Astrocyte of the spinal cord (primary cell): ENCODE measurements around the gene SHE.
A peak's percentile ranks its signal among the peaks of the same experiment; 100 is the strongest.

Experiments
- DNase-seq: peaks from one replicate; pipeline ENCODE4 v3.0.0; 2011; ENCODE audit warnings: low read depth, low spot score
- H3K4me3 ChIP-seq: 2 replicates; pipeline ENCODE4 v1.5.1; 2011; ENCODE audit warnings: low read depth, mild to moderate bottlenecking, low read length, moderate library complexity
- in situ Hi-C: cut with HindIII; loops from 2 replicates; pipeline ENCODE4 v1.10.0; 2017; ENCODE audit warnings: low sequenced_read_pairs
- TF ChIP-seq, protein P1 (sequence below): IDR thresholded peaks from 2 replicates; pipeline ENCODE4 v1.5.1; 2012; ENCODE audit warnings: low read depth, mild to moderate bottlenecking, low read length, inconsistent platforms

SHE gene

DNA sequence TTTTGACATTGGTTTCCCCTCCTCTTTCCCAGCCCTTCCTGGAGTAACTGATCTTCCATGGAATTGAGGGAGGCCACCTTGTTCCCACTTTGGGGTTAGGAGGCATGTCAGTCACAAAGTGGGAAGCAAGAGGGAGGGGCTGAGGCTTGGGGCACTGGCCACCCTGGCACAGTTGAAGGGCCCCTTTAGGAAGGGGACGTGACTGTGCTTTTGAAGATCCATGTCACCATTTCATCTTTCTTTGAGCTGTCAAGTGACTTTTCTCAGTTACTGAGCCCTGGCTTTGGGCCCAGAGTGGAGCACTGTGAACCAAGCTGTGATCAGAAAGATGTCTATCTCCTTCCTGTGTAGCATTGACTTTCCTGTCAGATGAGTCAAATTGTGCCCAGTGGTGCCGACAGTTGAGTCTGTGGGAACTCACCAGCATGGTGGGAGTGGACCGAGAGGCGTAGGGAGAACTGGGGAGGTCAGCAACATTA is 38.7 kb downstream of the SHE start:
- peak; percentile 56 for DNase-seq
- H3K4me3 ChIP-seq = no peak overlapping the region
- in situ Hi-C loops = no loop called here
- TF ChIP-seq, protein P1, sequence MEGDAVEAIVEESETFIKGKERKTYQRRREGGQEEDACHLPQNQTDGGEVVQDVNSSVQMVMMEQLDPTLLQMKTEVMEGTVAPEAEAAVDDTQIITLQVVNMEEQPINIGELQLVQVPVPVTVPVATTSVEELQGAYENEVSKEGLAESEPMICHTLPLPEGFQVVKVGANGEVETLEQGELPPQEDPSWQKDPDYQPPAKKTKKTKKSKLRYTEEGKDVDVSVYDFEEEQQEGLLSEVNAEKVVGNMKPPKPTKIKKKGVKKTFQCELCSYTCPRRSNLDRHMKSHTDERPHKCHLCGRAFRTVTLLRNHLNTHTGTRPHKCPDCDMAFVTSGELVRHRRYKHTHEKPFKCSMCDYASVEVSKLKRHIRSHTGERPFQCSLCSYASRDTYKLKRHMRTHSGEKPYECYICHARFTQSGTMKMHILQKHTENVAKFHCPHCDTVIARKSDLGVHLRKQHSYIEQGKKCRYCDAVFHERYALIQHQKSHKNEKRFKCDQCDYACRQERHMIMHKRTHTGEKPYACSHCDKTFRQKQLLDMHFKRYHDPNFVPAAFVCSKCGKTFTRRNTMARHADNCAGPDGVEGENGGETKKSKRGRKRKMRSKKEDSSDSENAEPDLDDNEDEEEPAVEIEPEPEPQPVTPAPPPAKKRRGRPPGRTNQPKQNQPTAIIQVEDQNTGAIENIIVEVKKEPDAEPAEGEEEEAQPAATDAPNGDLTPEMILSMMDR = no peak

DNA sequence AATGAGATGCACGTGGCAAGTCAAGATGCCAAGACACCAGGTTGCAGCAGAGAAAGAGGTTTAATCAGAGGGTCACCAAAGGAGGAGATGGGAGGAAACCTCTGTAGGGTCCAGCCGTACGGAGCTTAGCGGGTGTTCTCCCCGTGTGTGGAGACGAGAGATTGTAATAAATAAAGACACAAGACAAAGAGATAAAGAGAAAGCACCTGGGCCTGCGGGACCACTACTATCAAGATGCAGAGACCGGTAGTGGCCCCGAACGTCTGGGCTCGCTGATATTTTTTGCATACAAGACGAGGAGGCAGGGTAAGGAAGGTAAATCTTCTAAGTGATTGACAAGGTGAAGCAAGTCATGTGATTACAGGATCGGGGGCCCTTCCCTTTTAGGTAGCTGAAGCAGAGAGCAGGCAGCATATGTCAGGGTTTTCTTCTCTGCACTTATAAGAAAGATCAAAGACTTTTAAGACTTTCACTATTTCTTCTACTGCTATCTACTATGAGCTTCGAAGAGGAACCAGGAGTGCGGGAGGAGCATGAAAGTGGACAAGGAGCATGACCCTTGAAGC is 41.4 kb downstream of the SHE start:
- in situ Hi-C loops = no loop called here
- no peak overlapping the region for H3K4me3 ChIP-seq
- DNase-seq = no peak
- TF ChIP-seq, protein P1 = no peak

DNA sequence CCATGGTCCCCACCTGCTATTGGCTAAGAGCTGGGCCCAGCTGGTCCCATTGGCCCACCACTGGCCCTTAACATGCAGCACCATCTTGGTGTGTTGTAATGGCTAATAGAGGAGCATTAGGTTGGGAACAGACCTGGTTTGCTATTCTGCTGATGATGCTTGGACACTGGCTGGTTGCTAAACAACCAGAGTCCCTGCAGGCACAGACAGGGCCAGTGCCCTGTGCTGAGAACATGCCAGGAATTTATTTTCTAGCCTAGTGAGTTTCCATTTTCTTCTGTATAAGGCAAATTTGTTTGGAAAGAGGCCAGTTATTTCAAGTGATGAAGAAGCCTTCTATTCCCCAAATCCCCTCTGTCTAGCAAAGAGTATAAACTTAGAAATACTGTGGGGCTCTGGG is 43.1 kb downstream of the SHE start:
- in situ Hi-C loops = no loop called here
- TF ChIP-seq, protein P1 = no peak
- DNase-seq = no peak
- no peak overlapping the region for H3K4me3 ChIP-seq

DNA sequence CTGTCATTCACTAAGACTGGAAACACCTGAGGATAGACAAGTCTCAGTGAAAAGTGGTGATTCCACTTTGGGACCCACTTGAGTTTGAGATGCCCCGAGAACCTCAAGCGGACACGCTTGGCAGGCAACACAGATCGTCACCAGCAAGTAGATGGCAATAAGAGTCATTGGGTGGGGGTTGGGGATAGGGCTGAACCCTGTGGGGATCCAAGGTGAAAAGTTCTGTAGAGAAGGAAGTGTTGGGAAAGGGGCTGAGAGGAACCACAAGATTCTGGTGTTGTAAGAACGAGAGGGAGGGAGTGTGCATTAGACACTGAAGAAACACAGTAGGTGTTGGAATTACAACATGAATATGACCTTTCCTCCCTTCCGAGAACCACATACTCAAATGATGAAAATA is 45.6 kb downstream of the SHE start:
- no peak for DNase-seq
- in situ Hi-C loops = no loop called here
- H3K4me3 ChIP-seq = no peak overlapping the region
- TF ChIP-seq, protein P1 = no peak

DNA sequence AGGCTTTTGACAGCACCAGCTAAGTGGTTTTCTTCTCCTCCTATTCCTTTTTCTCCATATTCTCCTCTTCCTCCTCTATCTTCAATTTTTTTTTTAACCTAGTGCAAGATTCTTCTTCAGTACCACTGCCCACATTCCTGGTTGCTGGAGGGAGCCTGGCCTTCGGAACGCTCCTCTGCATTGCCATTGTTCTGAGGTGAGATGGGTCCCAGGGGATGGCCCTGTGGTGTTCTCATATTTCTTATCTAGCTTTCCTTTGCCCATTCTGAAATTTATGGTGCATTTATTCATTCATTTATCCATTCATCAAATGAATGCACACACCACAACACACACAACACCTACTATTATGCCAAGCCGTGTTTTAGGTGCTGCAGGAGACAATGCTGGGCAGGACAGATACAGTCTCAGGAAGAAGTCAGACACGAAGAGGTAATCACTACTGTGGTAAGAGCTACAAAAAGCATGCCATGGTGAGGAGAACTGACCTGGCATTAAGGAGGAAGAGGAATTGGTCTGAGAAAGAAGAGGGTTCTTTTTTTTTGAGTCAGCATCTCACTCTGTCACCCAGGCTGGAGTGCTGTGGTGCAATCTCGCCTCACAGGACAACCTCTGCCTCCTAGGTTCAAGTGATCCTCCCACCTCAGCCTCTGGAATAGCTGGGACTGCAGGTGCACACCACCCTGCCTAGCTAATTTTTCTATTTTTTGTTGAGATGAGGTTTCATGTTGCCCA is 47.7 kb downstream of the SHE start:
- TF ChIP-seq, protein P1 = no peak
- H3K4me3 ChIP-seq = no peak overlapping the region
- in situ Hi-C loops = no loop called here
- no peak for DNase-seq

DNA sequence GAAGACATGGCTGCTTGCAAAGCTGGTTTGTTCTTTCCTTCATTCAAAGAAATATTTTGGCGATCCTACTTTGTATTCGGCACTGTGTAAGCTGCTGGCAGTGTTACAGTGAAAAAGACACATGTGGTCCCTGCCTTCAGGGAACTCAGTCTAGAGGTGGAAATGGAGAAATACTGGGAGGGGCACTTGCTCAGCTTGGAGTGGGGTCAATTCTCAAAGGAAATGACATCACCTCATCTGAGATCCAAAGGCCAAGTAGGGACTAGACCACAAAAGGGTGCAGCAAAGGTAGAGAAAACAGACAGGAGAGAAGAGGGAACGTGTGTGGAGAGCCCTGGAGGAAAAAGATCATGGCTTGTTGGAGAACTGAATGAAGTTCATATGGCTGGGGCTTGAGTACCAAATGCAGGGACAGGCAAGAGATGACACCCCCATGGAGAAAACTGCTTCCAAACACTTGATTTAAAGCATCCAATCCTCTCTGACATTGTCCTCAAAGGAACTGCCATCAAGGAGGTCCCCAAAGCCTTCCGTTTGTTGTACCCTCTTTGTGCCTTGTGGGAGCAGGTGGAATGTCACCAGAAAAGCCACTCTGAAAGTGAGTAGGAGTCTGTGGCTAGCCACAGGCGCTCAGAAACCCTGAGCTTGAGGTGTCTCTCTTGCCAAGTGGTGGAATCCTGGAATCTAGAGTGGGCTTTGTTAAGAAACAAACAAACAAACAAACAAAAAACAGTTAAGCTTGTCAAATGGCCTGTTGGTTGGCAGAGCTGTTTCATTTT is 48.4 kb downstream of the SHE start:
- in situ Hi-C loops = no loop called here
- peak; percentile 65 for DNase-seq
- TF ChIP-seq, protein P1 = no peak
- no peak overlapping the region for H3K4me3 ChIP-seq
